HG03139 (cell line): ENCODE measurements around the gene MYCN.
"Not testable (repeated sequence)": the region's sequence is repeated elsewhere in the genome, so short reads cannot be mapped to it uniquely, and the experiment has no call there.

Experiments used
- ATAC-seq: cut with Tn5 transposase; IDR thresholded peaks from one replicate; pipeline ENCODE4 v1.9.1; 2021; ENCODE audit not compliant: unreplicated experiment

Gene MYCN

GRCh38 chr2:15939854-15940660, at the start of gene MYCN:
TSS of gene MYCN (plus strand) at chr2:15940550. CDS start at chr2:15942065, 1,515 bp downstream.
- ATAC-seq: no peak

GRCh38 chr2:15890936-15891905, 49.1 kb upstream of the MYCN start:
- ATAC-seq: no peak

DNA sequence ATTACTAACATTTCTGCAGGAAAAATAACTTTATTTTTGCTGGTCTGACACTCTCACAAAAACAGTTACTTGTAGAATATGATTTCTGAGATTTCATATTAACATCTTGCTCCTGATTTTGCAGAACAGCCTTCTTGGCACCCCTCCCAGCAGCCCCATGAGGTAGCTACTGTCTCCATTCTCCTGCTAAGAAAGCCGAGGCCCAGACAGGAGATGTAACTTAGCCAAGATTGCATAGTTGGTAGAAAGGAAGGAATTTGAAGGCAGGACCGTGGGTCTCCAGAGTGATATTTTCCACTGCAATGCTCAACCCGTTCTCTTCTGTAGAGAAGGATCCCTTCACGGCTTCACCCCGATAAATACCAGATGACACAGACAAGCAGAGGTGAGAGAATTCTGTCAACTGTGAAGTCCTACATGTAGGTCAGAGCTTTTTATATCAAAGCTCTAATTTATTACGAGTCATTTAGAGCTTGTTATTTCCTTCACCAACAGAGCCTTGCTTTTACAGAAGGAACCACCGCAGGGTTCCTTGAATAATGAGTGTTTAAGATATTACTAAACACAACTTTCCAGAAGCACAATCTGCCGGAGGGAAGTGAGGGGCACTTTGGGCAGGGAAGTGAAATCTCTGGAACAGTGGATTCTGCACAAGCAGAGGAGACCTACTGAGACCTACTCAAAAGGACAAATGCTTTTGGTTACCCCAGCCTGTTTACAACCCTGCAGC, 48.0 kb upstream of the MYCN start:
- no peak for ATAC-seq

DNA sequence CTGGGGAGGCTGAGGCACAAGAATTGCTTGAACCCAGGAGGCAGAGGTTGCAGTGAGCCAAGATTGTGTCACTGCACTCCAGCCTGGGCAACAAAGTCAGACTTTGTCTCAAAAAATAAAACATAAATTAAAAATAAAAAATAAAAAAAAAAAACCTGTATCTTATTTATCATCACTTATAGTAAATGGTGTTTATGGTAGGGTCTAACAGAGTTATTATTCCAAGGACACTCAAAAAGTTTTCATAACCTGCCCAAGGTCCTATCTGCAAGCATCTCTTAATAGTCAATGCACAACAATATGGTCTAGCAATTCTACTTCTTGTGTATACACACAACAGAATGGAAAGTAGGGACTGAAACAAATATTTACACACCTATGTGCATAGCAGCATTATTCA, 47.3 kb upstream of the MYCN start:
- no peak for ATAC-seq

- no peak for ATAC-seq
These were observed 46.5 kb upstream of the MYCN start for GRCh38 chr2:15893689-15894480.

DNA sequence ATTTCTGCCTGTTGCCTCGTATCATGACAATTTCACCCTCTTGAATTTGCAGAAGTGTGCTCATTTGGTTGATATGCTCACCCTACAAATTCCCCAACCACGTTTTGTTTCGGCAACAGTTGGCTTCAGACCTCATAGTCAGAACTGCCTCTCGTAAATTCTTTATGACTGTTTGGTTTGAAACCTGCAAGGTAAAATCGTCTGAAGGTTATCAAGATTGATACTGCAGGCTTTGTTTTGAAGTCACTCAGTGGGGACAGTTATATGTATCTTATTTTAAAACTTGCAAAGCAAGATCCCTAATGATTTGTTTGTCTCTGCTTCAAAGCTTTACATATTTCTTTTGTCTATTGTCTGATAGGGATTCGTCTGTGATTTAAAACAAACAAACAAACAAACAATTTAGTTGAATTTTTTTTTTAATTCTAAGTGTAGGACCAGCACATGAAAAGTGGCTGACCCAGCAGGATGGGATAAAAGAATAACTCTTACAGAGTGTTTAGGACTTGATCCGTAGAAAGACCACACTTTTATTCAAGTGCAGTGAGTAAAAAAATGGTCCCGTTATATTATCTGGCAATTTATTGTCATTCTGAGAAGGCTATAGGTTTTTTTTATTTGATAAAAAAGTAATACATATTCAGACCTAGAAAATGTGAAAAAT, 45.7 kb upstream of the MYCN start:
- no peak for ATAC-seq

- no peak for ATAC-seq
These were observed 44.5 kb upstream of the MYCN start for GRCh38 chr2:15895615-15896469.

- ATAC-seq: no peak
These were observed 43.5 kb upstream of the MYCN start for GRCh38 chr2:15896859-15897258.

DNA sequence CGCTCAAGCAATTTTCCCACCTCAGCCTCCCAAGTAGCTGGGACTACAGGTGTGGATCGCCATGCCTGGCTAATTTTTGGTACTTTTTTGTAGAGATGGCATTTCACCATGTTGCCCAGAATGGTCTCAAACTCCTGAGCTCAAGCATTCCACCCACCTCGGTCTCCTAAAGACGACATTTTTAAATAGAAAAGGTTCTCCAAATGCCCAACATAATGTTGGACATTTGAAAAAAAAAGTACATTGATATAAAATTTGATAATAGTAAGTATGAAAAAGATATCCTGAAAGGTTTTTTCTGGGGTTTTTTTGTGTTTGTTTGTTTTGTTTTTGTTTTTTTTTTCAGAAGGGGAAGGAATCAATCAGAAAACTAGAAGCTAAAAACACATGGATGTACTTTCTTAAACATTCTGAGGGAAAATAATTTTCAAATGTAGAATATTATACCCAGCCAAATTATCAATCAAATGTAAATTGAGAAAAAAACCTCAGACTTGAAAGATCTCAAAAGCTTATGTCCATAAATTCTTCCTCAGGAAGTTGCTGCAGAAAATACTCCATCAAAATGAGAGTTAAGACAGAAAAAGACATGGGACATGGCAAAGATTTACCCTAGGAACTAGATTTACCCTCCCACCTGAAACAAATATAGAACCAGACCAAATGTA, 42.8 kb upstream of the MYCN start:
- ATAC-seq: no peak

GRCh38 chr2:15899327-15899612, 41.1 kb upstream of the MYCN start:
- ATAC-seq: no peak

DNA sequence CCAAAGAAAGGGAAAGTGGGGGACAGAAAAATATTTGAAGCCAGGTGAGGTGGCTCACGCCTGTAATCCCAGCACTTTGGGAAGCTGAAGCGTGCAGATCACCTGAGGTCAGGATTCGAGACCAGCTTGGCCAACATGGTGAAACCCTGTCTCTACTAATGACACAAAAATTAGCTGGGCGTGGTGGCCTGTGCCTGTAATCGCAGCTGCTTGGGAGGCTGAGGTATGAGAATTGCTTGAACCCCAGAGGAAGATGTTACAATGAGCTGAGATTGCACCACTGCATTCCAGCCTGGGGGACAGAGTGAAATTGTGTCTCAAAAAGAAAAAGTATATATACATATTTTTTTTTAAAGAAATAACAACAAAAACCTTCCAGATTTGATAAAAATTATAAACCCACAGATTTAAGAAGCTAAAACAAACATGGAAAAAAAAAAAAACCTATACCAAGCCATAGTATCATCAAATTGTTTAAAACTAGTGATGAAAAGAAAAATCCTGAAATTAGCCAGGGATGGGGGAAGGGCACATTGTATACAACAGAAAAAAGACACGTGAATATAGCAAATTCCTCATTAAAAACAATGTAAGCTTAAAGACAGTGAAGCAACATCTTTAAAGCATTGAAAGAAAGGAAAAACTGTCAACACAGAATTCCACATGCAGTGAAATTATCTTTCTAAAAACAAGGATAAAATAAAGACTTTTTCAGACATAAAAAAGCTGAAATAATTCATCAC, 40.4 kb upstream of the MYCN start:
- no peak for ATAC-seq

DNA sequence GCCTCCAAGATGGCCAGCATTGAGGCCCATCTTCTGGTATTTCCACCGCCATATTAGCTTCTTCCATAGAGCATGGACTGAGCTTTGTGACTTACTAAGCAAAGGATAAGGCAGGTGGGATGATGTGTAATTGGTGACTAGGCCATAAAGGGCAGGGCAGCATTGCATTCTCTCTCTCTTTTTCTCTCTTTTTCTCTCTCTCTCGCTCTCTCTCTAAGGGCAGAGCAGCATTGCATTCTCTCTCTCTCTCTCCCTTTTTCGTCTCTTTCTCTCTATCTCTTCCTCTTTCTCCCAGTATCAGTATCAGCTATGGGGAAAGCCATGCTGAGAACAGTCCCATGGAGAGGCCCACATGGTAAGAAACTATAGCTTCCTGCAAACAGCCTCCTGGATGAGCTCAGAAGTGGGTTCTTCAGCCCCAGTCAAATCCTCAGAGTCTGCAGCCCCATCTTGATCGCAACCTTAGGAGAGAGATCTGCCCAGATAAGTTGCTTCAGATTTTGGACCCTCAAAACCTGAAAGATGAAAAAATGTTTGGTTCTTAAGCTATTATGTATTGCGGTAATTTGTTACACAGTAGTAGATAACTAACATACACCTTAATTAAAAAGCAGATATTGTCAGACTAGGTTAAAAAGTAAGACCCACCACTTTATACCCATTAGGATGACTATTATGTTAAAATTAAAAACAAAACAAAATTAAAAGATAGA, 39.1 kb upstream of the MYCN start:
- ATAC-seq: no peak

DNA sequence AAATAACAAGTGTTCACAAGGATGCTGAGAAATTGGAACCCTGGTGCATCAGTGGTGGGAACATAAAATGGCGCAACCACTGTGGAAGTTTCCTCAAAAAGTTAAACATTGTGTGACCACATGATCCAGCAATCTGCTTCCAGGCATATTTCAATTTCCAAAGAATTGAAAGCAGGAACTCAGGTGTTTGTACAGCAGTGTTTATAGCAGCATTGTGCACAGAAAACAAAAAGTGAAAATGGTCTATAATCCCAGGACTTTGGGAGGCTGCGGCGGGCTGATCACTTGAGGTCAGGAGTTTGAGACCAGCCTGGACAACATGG, 38.6 kb upstream of the MYCN start:
- no peak for ATAC-seq

DNA sequence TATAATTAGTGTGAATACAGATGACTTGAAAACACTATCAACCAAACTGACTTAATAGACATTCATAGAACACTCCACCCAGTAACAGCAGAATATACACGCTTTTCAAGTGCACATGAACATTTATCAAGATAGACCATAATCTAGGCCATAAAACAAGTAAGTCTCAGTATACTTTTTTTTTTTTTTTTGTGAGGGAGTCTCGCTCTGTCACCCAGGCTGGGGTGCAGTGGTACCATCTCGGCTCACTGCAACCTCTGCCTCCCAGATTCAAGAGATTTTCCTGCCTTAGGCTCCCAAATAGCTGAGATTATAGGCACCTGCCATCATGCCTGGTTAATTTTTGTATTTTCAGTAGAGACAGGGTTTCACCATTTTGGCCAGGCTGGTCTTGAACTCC, 36.4 kb upstream of the MYCN start:
- ATAC-seq: not testable (repeated sequence)

DNA sequence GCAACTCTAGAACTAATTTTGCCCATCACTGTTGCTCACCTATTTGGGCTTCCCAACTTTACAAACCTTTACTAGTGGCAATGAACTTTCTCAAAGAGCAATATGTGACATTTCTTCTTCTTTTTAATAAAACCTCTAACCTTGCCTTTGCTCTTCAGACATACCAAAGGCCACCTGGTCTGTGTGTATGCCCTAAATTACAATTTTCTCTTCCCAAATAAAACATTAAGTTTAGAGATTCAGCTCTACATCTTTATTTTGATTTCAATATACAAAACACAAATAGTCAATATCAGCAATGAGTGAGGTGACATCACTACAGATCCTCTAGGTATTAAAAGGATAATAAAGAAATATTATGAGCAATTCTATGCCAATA, 35.1 kb upstream of the MYCN start:
- no peak for ATAC-seq

GRCh38 chr2:15905986-15906491, 34.3 kb upstream of the MYCN start:
- no peak for ATAC-seq

DNA sequence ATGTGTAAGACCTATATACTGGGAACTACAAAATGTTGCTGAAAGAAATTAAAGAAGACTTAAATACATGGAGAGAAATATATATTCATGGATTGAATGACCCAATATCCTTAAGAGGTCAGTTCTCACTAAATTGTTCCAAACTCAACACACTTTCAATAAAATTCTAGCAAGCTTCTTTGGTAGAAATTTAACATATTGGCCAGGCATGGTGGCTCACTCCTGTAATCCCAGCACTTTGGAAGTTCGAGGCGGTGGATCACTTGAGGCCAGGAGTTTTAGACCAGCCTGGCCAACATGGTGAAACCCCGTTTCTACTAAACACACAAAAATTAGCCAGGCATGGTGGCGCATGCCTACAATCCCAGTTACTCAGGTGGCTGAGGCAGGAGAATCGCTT, 33.6 kb upstream of the MYCN start:
- no peak for ATAC-seq
